H1 (cell line): ENCODE measurements around the gene PI16.

ENCODE experiments used
- CTCF ChIP-seq, 3 experiments: IDR thresholded peaks; 1 replicate in 2 of 3; 2 replicates in 1 of 3; pipeline versions ENCODE4 v1.5.1 to v1.6.1; 2011; ENCODE audit warnings: low read length in 3 of 3, mild to moderate bottlenecking in 3 of 3, inconsistent platforms in 2 of 3, low read depth in 1 of 3, moderate library complexity in 1 of 3; ENCODE audit not compliant: insufficient read depth in 1 of 3; ENCODE audit errors: control extremely low read depth in 1 of 3
- RNF2 ChIP-seq: fragments of 200-900, 300-1000 bp; sonication (generic); IDR thresholded peaks from 2 replicates; pipeline ENCODE4 v1.7.1; 2016; ENCODE audit warnings: borderline replicate concordance, low read depth, mild to moderate bottlenecking, antibody characterized with exemption, low read length; ENCODE audit not compliant: poor library complexity, severe bottlenecking; ENCODE audit errors: missing control alignments

DNA sequence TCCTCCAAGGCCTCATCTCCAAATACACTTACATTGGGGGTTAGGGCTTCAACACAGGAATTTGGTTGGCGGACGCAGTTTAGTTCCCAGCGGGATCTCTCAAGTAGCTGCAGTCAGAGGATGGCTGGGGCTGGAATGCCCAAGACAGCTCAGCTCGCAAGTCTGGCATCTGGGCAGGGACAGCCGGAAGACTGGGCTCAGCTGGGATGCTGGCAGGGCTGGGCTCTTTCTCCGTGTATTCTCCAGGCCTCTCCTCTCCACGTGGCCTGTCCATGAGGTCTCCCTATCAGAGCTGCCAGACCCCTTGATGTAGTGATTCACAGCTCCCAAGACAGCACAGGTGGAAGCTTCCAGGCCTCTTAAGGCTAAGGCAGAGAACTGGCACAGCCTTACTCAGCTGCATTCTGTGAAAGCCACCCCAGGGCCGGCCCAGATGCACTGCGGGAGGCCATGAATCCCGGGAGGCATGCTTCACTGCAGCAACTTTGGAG is 55.9 kb downstream of the PI16 start:
- TF ChIP-seq CTCF (IDR thresholded peaks at IDR 0.05; ENCODE audit: control extremely low read depth in 1 of 3, insufficient read depth in 1 of 3, low read depth in 1 of 3, low read length in 3 of 3) = no peak
- TF ChIP-seq RNF2 = no peak
